Ectodermal cell (in vitro differentiated cells): ENCODE measurements around the gene OR2Y1.
"Not testable (repeated sequence)": the region's sequence is repeated elsewhere in the genome, so short reads cannot be mapped to it uniquely, and the experiment has no call there.

Experiments
- H3K27ac ChIP-seq: 2 replicates; pipeline ENCODE4 v1.7.0; 2013; ENCODE audit warnings: mild to moderate bottlenecking, low read depth, low read length; ENCODE audit not compliant: insufficient read depth, poor library complexity, severe bottlenecking
- H3K27me3 ChIP-seq: 2 replicates; pipeline ENCODE4 v1.7.0; 2013; ENCODE audit warnings: mild to moderate bottlenecking, low read length; ENCODE audit not compliant: insufficient read depth, control insufficient read depth, poor library complexity, severe bottlenecking
- H3K36me3 ChIP-seq: one replicate; pipeline ENCODE4 v1.7.0; 2013; ENCODE audit warnings: low read length; ENCODE audit not compliant: control insufficient read depth, insufficient read depth
- H3K4me1 ChIP-seq: one replicate; pipeline ENCODE4 v1.7.0; 2013; ENCODE audit warnings: low read length; ENCODE audit not compliant: control insufficient read depth, insufficient read depth
- H3K4me3 ChIP-seq: 2 replicates; pipeline ENCODE4 v1.7.0; 2013; ENCODE audit warnings: low read depth, low read length, control low read depth; ENCODE audit not compliant: insufficient read depth
- H3K9me3 ChIP-seq: 2 replicates; pipeline ENCODE4 v1.7.0; 2013; ENCODE audit warnings: mild to moderate bottlenecking, low read length, moderate library complexity; ENCODE audit not compliant: control insufficient read depth
- WGBS, 2 experiments: methylation state at CpG; one replicate each; pipeline ENCODE4 v1.1.7; 2013; ENCODE audit warnings: missing lambda C conversion rate in 2 of 2; 5-methylcytosine and 5-hydroxymethylcytosine counted together

OR2Y1 gene

DNA sequence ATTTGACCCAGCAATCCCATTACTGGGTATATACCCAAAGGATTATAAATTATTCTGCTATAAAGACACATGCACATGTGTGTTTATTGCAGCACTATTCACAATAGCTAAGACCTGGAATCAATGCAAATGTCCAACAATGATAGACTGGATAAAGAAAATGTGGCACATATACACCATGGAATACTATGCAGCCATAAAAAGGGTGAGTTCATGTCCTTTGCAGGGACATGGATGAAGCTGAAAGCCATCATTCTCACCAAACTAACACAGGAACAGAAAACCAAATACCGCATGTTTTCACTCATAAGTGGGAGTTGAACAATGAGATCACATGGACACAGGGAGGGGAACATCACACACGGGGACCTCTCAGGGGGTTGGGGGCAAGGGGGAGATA lies 36.5 kb downstream of the OR2Y1 start:
- H3K9me3 ChIP-seq, H3K27ac ChIP-seq, H3K4me1 ChIP-seq, H3K4me3 ChIP-seq, H3K36me3 ChIP-seq, H3K27me3 ChIP-seq: not testable (repeated sequence)
- 85 to 92% methylated on average over 2 of the region's 2 CpGs for WGBS, 2 experiments

DNA sequence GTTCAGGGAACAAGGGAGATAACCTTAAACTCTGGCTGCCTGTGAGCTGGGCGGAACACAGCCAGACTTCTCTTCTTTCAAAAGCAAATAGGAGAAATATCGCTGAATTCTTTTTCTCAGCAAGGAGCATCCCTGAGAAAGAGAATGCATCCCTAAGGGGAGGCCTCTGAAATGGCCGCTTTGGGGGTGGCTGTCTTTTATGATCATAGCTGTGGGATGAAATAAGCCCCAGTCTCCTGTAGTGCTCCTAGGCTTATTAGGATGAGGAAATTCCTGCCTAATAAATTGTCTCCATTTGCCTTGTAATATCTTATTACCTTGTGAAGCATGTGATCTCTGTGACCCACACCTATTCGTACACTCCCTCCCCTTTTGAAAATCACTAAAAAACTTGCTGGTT lies 39.4 kb downstream of the OR2Y1 start:
- not testable (repeated sequence) for H3K27me3 ChIP-seq, H3K4me1 ChIP-seq, H3K9me3 ChIP-seq, H3K36me3 ChIP-seq, H3K4me3 ChIP-seq, H3K27ac ChIP-seq
- WGBS, 2 experiments: 86 to 94% methylated on average over 4 of the region's 4 CpGs

DNA sequence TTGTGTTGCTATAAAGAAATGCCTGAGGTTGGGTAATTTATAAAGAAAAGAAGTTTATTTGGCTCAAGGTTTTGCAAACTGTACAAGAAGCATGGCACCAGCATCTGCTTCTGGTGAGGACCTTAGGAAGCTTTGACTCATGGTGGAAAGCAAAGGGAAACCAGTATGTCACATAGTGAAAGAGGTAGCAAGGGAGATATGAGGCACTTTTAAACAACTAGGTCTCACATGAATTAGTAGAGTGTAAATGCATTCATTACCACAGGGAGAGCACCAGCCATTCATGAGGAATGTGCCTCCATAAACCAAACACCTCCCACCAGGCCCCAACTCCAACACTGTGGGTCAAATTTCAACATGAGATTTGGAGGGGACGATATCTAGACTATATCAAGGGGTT lies 40.8 kb downstream of the OR2Y1 start:
- H3K27ac ChIP-seq: no peak overlapping the region
- no peaks in the 10 kb centered on the region for H3K36me3 ChIP-seq
- H3K4me3 ChIP-seq: no peak overlapping the region
- no peaks in the 10 kb centered on the region for H3K4me1 ChIP-seq
- H3K27me3 ChIP-seq: no peaks in the 10 kb centered on the region
- H3K9me3 ChIP-seq: no peaks in the 10 kb centered on the region
- no CpG with 5 or more reads among the region's 1 CpG for WGBS, 2 experiments

DNA sequence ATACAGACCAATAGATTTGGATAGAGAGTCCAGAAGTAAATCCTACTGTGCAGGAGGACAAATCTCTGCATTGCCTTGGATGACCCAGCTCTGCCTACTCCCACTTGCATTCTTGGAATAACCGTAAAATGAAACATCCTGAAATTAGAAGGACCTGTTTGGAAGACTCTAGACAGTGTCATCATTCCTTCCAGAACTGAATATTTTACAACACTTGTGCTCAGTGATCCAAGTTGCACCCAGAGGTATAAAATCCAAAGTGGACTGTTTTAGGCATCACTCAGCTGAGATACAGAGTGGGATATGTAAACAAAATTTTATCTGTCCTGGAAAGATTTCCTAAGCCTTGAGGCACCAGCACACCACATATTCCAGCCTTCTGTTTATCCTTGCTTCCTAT lies 43.7 kb downstream of the OR2Y1 start:
- H3K4me3 ChIP-seq: no peak overlapping the region
- no peaks in the 10 kb centered on the region for H3K4me1 ChIP-seq
- no peaks in the 10 kb centered on the region for H3K9me3 ChIP-seq
- 93 to 95% methylated on average over 1 of the region's 1 CpG for WGBS, 2 experiments
- H3K36me3 ChIP-seq: no peaks in the 10 kb centered on the region
- H3K27me3 ChIP-seq: peaks cover 3% of the 10 kb centered on the region
- H3K27ac ChIP-seq: no peak overlapping the region

DNA sequence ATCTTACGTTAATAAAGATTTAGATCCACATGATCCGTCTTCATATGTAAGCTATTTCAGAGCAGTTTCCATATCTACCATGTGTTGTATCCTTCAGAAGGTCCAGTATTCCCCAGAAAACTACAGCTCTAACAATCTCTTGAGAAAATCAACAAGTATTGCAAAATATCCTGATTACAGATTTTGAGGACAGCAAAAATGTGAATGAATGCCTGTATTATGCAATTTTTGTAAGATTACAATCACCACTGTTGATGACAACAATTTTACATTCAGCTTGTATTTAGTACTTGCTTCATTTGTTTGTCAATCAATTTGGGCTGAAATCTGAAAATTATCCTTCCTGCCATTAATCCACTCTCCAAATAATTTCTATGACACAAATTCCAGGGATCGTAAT lies 47.4 kb downstream of the OR2Y1 start:
- no peaks in the 10 kb centered on the region for H3K9me3 ChIP-seq
- 79 to 83% methylated on average over 3 of the region's 3 CpGs for WGBS, 2 experiments
- H3K4me1 ChIP-seq: peaks cover 12% of the 10 kb centered on the region
- peaks cover 3% of the 10 kb centered on the region for H3K27me3 ChIP-seq
- H3K4me3 ChIP-seq: no peak overlapping the region
- H3K27ac ChIP-seq: no peak overlapping the region
- no peaks in the 10 kb centered on the region for H3K36me3 ChIP-seq

DNA sequence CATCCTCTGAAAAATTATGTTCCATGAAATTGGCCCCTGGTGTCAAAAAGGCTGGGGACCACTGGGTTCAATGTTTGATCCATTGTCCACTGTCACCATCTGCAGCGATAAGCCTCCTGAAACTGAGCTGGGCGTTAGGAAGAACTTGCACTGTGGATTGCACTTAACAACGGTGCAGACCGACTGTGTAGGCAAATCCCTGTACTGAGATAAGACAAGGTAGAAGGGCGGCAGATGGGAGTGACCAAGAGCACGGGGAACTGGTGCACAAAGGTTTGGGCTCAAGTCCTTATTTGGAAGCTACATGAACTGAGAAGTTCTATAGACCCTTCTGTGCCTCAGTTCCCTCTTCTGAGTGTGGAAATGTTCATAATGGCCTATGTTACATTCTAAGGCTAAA lies 48.8 kb downstream of the OR2Y1 start:
- no peaks in the 10 kb centered on the region for H3K36me3 ChIP-seq

DNA sequence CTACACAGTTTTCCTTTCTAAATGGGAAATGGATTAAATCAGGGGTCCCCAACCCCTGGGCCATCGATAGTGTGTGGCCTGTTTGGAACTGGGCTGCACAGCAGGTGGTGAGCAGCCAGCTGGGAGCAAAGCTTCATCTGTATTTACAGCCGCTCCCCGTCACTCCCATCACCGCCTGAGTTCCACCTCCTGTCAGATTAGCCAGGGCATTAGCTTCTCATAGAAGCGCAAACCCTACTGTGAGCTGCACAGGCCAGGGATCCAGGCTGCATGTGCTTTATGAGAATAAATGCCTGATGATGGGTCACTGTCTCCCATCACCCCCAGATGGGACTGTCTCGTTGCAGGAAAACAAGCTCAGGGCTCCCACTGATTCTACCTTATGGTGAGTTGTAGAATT lies 49.3 kb downstream of the OR2Y1 start:
- Histone ChIP-seq H3K9me3 (no peaks in the 10 kb centered on the region), H3K4me3 (no peak overlapping the region), H3K27me3 (peaks cover 3% of the 10 kb centered on the region), H3K4me1 (peaks cover 12% of the 10 kb centered on the region), H3K27ac (no peak overlapping the region), H3K36me3 (no peaks in the 10 kb centered on the region)
- WGBS, 2 experiments: 27 to 34% methylated on average over 5 of the region's 6 CpGs

More for the DNA sequence above, 48.8 kb downstream of the OR2Y1 start:
- Histone ChIP-seq H3K9me3 (no peaks in the 10 kb centered on the region), H3K27ac (no peak overlapping the region), H3K27me3 (peaks cover 3% of the 10 kb centered on the region), H3K4me1 (peaks cover 12% of the 10 kb centered on the region), H3K4me3 (no peak overlapping the region)
- 91 to 92% methylated on average over 6 of the region's 6 CpGs for WGBS, 2 experiments

DNA sequence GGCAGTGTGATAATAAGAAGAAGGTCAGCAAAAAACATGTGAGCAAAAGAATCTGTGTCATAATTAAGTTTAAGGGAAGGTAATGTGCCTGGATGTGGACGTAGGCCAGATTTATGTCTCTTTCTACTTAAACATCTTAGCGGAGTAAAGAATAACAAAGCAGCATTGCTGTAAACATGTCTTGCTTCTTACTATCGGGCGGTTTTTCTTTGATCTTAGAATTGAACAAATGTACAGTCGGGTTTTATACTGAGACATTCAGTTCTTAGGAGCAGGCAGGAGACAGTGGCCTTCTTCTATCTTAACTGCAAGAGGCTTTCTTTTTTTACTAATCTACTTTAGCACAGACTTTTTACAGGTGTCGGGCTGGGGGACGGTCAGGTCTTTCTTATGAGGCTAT lies 50.1 kb downstream of the OR2Y1 start:
- Histone ChIP-seq H3K4me3 (no peak overlapping the region), H3K27me3 (peaks cover 3% of the 10 kb centered on the region), H3K27ac (no peak overlapping the region), H3K9me3 (no peaks in the 10 kb centered on the region), H3K36me3 (no peaks in the 10 kb centered on the region), H3K4me1 (peaks cover 12% of the 10 kb centered on the region)
- 82 to 88% methylated on average over 7 of the region's 7 CpGs for WGBS, 2 experiments
